Measurements from ENCODE around the gene IL3. TPM values are rescaled to one million over a fixed set of nuclear protein-coding genes. Genes with fewer than 3 reads are reported as not detected.

Gene IL3
- total RNA-seq, 1 experiment from 2014 or later = not detected

- in situ Hi-C loops (cut with HindIII; ENCODE audit: low pct_unique_long_range_greater_than_20kb, low sequenced_read_pairs) = no loop called here
- DNase-seq (ENCODE audit: low read depth) = no peak
Measured at GRCh38 chr5:132067941-132068808, 7.7 kb downstream of the IL3 start.

- no peak for DNase-seq (ENCODE audit: low read depth)
- in situ Hi-C loops (cut with HindIII; ENCODE audit: low pct_unique_long_range_greater_than_20kb, low sequenced_read_pairs) = no loop called here
Measured at GRCh38 chr5:132069561-132069960, 9.1 kb downstream of the IL3 start.

GRCh38 chr5:132069994-132070393 is 9.5 kb downstream of the IL3 start:
- no peak for DNase-seq (ENCODE audit: low read depth)
- in situ Hi-C loops (cut with HindIII; ENCODE audit: low pct_unique_long_range_greater_than_20kb, low sequenced_read_pairs) = no loop called here

- in situ Hi-C loops (cut with HindIII; ENCODE audit: low pct_unique_long_range_greater_than_20kb, low sequenced_read_pairs) = no loop called here
- no peak for DNase-seq (ENCODE audit: low read depth)
Measured at GRCh38 chr5:132070460-132071337, 10.2 kb downstream of the IL3 start.

GRCh38 chr5:132071338-132071707 is 10.9 kb downstream of the IL3 start:
- in situ Hi-C loops (cut with HindIII; ENCODE audit: low pct_unique_long_range_greater_than_20kb, low sequenced_read_pairs) = no loop called here
- no peak for DNase-seq (ENCODE audit: low read depth)

- no peak for DNase-seq (ENCODE audit: low read depth)
- in situ Hi-C loops (cut with HindIII; ENCODE audit: low pct_unique_long_range_greater_than_20kb, low sequenced_read_pairs) = no loop called here
Measured at GRCh38 chr5:132072070-132072469, 11.6 kb downstream of the IL3 start.

- no peak for DNase-seq (ENCODE audit: low read depth)
- in situ Hi-C loops (cut with HindIII; ENCODE audit: low pct_unique_long_range_greater_than_20kb, low sequenced_read_pairs) = no loop called here
Measured at GRCh38 chr5:132072528-132072927, 12.1 kb downstream of the IL3 start.

- in situ Hi-C loops (cut with HindIII; ENCODE audit: low pct_unique_long_range_greater_than_20kb, low sequenced_read_pairs) = no loop called here
Measured at GRCh38 chr5:132073231-132074013, 13.0 kb downstream of the IL3 start, which contains the start of gene CSF2. Gene CSF2 (plus strand): TSS chr5:132073789. CDS start chr5:132073824, 35 bp downstream.

GRCh38 chr5:132074091-132074771 is 13.8 kb downstream of the IL3 start:
- in situ Hi-C loops (cut with HindIII; ENCODE audit: low pct_unique_long_range_greater_than_20kb, low sequenced_read_pairs) = no loop called here
- no peak for DNase-seq (ENCODE audit: low read depth)

More at GRCh38 chr5:132073231-132074013, 13.0 kb downstream of the IL3 start, which contains the start of gene CSF2:
- DNase-seq (ENCODE audit: low read depth) = peak; percentile 43

- in situ Hi-C loops (cut with HindIII; ENCODE audit: low pct_unique_long_range_greater_than_20kb, low sequenced_read_pairs) = no loop called here
- no peak for DNase-seq (ENCODE audit: low read depth)
Measured at GRCh38 chr5:132074772-132075718, 14.6 kb downstream of the IL3 start.

- in situ Hi-C loops (cut with HindIII; ENCODE audit: low pct_unique_long_range_greater_than_20kb, low sequenced_read_pairs) = no loop called here
- DNase-seq (ENCODE audit: low read depth) = no peak
Measured at GRCh38 chr5:132075719-132076077, 15.2 kb downstream of the IL3 start.

GRCh38 chr5:132076202-132076830 is 15.9 kb downstream of the IL3 start:
- in situ Hi-C loops (cut with HindIII; ENCODE audit: low pct_unique_long_range_greater_than_20kb, low sequenced_read_pairs) = no loop called here
- DNase-seq (ENCODE audit: low read depth) = no peak

GRCh38 chr5:132076983-132077382 is 16.5 kb downstream of the IL3 start:
- in situ Hi-C loops (cut with HindIII; ENCODE audit: low pct_unique_long_range_greater_than_20kb, low sequenced_read_pairs) = no loop called here
- no peak for DNase-seq (ENCODE audit: low read depth)

GRCh38 chr5:132079081-132079480 is 18.6 kb downstream of the IL3 start:
- in situ Hi-C loops (cut with HindIII; ENCODE audit: low pct_unique_long_range_greater_than_20kb, low sequenced_read_pairs) = no loop called here
- no peak for DNase-seq (ENCODE audit: low read depth)

GRCh38 chr5:132079619-132080018 is 19.2 kb downstream of the IL3 start:
- in situ Hi-C loops (cut with HindIII; ENCODE audit: low pct_unique_long_range_greater_than_20kb, low sequenced_read_pairs) = no loop called here
- DNase-seq (ENCODE audit: low read depth) = no peak

- in situ Hi-C loops (cut with HindIII; ENCODE audit: low pct_unique_long_range_greater_than_20kb, low sequenced_read_pairs) = no loop called here
- no peak for DNase-seq (ENCODE audit: low read depth)
Measured at GRCh38 chr5:132080595-132080994, 20.1 kb downstream of the IL3 start.

- no peak for DNase-seq (ENCODE audit: low read depth)
- in situ Hi-C loops (cut with HindIII; ENCODE audit: low pct_unique_long_range_greater_than_20kb, low sequenced_read_pairs) = no loop called here
Measured at GRCh38 chr5:132081458-132081857, 21.0 kb downstream of the IL3 start.
